Renal cortex interstitium (tissue), 11 donors: ENCODE results near the gene ANXA8. TPM values are rescaled to one million over a fixed set of nuclear protein-coding genes. Genes with fewer than 3 reads are reported as not detected.

Experiments
- DNase-seq, 11 donors: peaks; one replicate each; pipeline ENCODE4 v3.0.0-alpha.2; 2013; ENCODE audit warnings: low read depth in 9 of 11, low spot score in 4 of 11; ENCODE audit errors: extremely low read depth in 1 of 11
- polyA plus RNA-seq, 3 donors: library from polyadenylated mRNA; unstranded; fragments of 120-200 nt; gene quantifications; one replicate each; pipeline ENCODE4 v1.2.1, GENCODE V29; 2013; ENCODE audit not compliant: insufficient read length in 3 of 3

ANXA8 gene
- polyA plus RNA-seq, 3 donors, result 0.14 to 0.15 TPM; not detected in 1

- DNase-seq, result no peak
These were observed 63.4 kb downstream of the ANXA8 start for GRCh38 chr10:47420305-47421056.

- DNase-seq, result no peak
These were observed 64.5 kb downstream of the ANXA8 start for GRCh38 chr10:47419421-47419820.

GRCh38 chr10:47418966-47419365 lies 64.9 kb downstream of the ANXA8 start:
- DNase-seq, result no peak

GRCh38 chr10:47418321-47418720 lies 65.6 kb downstream of the ANXA8 start:
- no peak for DNase-seq

Other genes with a start within 250 kb of the ANXA8 start
- gene GDF10, start 183.9 kb downstream of the ANXA8 start, polyA plus RNA-seq, result 1 to 10 TPM; 1.5 to 2.4 (median 1.6) TPM
- gene GDF2, start 161.7 kb downstream of the ANXA8 start, polyA plus RNA-seq, result not detected
- under 1 TPM; 0.06 to 0.16 (median 0.07) TPM for gene RBP3, start 135.8 kb downstream of the ANXA8 start, polyA plus RNA-seq
- 1 to 10 TPM; 4.2 to 5.2 (median 4.9) TPM for gene ZNF488, start 99.8 kb downstream of the ANXA8 start, polyA plus RNA-seq
- gene FAM25G, start 7.6 kb upstream of the ANXA8 start, polyA plus RNA-seq, result not detected
- 10 to 100 TPM; 10.5 to 35.0 (median 23.9) TPM for gene AGAP9, start 39.5 kb upstream of the ANXA8 start, polyA plus RNA-seq